Transverse colon (tissue), 4 donors: ENCODE measurements around the gene ANTXR2.

ENCODE experiments used
- POLR2A ChIP-seq: fragments of 450-650 bp; IDR thresholded peaks from one replicate; pipeline ENCODE4 v1.6.1; 2016; ENCODE audit warnings: antibody characterized with exemption, mild to moderate bottlenecking, moderate library complexity
- POLR2AphosphoS5 ChIP-seq, 3 donors: sonication (generic); formaldehyde crosslinking; IDR thresholded peaks; one replicate each; pipeline ENCODE4 v1.6.1; 2016; ENCODE audit warnings: antibody characterized with exemption in 3 of 3
- TF ChIP-seq, protein P1 (sequence below), 5 experiments: fragments of 200-600 bp in 3 of 5; fragments of 450-650 bp in 2 of 5; sonication (generic) in 3 of 5; IDR thresholded peaks; 1 replicate in 2 of 5; 2 replicates in 3 of 5; pipeline ENCODE4 v1.5.1; 2016 to 2017; ENCODE audit warnings: antibody characterized with exemption in 5 of 5, inconsistent platforms in 3 of 5, mild to moderate bottlenecking in 2 of 5, moderate library complexity in 1 of 5

DNA sequence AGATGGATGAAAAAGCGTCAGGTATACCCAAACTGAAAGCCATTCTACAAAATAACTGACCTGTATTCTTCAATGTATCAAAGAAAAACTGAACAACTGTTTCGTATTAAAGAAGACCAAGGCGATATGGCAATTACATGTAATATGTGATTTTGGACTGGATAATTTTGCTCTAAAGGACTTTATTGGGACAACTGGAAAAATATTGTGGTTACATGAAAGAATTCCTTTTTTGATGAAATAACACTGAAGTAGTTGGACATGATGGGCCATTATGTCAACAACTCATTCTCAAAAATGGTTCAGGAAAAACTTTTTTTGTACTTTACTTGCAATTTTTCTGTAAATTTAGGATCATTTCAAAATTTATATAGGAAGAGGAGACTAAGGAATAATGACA, 12.1 kb upstream of the ANTXR2 start:
- TF ChIP-seq POLR2A (no peak), POLR2AphosphoS5 (IDR thresholded peaks at IDR 0.05) (no peak)
- TF ChIP-seq, protein P1, sequence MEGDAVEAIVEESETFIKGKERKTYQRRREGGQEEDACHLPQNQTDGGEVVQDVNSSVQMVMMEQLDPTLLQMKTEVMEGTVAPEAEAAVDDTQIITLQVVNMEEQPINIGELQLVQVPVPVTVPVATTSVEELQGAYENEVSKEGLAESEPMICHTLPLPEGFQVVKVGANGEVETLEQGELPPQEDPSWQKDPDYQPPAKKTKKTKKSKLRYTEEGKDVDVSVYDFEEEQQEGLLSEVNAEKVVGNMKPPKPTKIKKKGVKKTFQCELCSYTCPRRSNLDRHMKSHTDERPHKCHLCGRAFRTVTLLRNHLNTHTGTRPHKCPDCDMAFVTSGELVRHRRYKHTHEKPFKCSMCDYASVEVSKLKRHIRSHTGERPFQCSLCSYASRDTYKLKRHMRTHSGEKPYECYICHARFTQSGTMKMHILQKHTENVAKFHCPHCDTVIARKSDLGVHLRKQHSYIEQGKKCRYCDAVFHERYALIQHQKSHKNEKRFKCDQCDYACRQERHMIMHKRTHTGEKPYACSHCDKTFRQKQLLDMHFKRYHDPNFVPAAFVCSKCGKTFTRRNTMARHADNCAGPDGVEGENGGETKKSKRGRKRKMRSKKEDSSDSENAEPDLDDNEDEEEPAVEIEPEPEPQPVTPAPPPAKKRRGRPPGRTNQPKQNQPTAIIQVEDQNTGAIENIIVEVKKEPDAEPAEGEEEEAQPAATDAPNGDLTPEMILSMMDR (IDR thresholded peaks at IDR 0.05): no peak
